Measurements from ENCODE around the gene SLC38A8. TPM values are rescaled to one million over a fixed set of nuclear protein-coding genes. Genes with fewer than 3 reads are reported as not detected.

Gene SLC38A8
- total RNA-seq, 1 donor from 2014 or later, result not detected

DNA sequence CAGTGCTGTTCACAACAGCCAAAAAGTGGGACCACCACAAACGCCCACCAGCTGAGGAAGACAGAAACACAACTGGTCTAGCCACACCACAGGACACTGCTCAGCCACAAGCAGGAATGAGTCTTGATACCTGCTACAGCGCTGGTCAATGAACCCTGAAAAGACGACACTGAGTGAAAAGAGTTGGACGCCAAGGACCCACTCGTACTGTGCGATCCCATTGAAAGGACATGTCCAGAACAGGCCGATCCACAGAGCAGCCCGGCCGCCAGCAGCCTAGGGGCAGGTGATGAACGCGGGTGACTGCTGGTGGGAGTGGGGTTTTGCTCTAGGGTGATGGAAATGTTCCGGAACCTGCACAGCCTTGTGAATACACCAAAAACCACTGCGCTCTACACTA, 10.6 kb upstream of the SLC38A8 start:
- peak; percentile 50 for DNase-seq (ENCODE audit: low spot score)
- intact Hi-C loops (cut with DNase I), result no loop called here

DNA sequence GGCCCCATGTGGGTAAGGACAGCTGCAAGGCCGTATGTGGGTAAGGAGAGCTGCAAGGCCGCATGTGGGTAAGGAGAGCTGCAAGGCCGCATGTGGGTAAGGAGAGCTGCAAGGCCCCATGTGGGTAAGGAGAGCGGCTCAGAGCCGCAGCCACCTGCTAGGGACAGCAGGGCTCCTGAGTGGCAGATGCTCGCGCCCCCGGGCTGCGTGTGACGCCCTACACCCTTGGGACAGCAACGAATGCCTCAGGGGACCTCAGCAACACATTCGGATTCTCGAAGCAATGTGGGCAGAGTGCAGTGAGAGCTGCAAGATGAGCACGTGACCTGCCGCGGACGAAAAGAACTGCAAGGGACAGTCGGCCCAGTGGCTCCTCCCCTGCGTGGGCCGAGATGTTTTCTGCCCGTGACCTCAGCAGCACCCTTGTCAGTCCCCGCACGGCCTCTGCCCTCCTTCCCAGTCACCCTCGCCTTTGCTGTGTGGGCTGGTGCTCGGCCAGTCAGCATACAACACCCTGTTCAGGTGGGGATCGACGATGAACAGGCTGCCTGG, 9.6 kb upstream of the SLC38A8 start:
- intact Hi-C loops (cut with DNase I), result no loop called here
- peak; percentile 78 for DNase-seq (ENCODE audit: low spot score)

DNA sequence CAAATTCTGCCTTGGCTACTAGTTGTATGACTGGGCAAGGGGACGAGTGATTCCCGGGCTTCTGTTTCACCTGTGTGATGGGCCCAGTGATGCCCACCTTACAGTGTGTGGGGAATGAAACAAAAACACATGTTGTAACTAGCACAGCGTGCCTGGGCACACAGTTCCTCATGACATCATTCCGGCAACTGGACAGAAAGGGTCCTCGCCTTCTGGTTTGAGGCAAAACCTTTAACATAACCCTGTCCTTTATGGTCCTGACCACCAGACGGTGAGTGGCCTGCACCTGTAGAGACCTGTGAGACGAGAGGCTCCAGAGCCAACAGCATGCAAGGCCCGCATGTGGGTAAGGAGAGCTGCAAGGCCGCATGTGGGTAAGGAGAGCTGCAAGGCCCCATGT, 7.7 kb upstream of the SLC38A8 start:
- intact Hi-C loops (cut with DNase I), result no loop called here
- DNase-seq (ENCODE audit: low spot score), result peak; percentile 43

DNA sequence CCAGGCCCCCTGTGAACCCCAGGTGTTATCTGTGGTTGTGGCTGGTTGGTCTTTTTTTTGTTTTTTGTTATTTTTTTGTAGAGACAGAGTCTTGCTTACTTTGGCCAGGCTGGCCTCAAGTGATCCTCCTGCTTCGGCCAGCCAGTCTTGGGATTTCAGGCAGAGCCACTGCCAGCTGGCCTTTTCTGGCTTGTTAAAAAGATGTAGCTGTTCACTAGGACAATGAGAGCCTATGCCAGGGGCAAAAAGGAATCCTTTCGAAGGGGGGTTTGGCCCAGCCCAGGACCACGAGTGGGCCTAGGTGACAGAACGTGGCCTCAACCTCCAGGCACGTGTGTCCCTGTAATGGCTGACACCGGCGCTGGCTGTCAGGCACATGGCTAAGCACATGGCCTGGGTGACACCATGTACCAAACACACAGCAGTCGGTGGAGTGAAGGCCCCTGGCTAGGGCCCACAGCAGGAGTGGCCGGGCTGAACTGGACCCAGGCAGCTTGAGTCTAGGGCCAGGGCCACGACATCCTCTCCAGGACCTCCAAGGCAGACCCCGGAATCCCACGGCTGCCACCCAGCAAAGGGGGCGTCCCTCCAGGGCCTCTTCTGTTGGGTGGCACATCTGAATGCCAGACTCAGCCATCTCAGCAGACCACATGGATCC, 6.9 kb upstream of the SLC38A8 start:
- DNase-seq (ENCODE audit: low spot score), result peak; percentile 54
- intact Hi-C loops (cut with DNase I), result no loop called here

DNA sequence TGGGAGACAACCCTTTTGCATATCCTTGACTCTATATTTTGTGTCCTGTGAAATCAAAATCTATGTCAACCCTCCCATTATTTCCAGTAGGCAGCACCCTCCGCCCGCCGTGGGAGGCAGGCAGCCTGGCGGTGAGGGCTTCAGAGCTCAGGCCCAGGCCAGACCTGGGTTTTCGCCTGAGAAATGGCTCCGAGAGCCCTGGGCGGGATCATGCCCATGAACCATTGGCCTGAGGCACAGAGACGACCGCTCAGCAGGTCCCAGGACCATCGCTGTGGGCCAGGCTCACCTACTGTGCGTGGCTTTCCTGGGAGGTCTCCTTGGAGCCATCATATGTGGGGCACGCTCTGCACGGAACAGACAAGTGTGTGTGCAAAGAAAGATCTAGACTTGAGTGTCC, 6.3 kb upstream of the SLC38A8 start:
- intact Hi-C loops (cut with DNase I), result no loop called here
- peak; percentile 53 for DNase-seq (ENCODE audit: low spot score)

DNA sequence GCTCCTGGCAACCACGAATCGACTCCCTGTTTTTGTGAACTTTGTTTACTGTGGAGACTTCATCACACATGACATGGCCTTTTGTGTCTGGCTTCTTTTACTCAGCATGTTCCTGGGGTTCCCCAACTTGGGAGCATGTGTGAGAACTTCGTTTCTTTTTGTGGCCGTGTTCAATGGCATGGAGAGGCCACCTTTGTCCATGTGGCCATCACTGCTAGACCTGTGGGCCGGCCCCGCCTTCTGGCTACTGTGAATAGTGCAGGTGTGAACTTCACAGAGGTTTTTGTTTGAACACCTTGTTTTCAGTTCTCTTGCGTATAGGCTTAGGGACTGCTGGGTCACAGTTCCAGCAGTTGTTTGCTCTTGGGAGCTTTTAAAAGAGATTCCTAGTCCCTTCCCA, 5.7 kb upstream of the SLC38A8 start:
- intact Hi-C loops (cut with DNase I), result no loop called here
- DNase-seq (ENCODE audit: low spot score), result no peak

DNA sequence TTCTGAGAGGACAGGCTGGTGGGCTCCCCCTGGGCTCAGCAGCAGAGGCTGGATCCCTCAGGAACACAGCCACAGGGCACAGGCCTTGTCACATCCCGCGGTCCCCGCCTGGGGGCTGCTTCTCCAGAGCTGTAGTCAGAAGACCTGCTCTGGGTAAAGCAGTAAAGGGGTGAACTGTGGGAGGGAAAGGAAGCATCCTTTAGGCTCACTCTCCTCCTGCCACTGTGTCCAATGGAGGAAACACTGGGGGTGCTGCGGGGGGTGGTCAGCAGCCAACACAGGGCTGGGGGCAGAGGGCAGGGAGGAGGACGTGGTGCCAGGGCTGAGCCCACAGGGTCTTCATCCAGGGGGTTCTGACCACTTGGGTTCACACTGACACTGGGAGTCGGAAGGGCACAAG, 5.0 kb upstream of the SLC38A8 start:
- no peak for DNase-seq (ENCODE audit: low spot score)
- intact Hi-C loops (cut with DNase I), result no loop called here

DNA sequence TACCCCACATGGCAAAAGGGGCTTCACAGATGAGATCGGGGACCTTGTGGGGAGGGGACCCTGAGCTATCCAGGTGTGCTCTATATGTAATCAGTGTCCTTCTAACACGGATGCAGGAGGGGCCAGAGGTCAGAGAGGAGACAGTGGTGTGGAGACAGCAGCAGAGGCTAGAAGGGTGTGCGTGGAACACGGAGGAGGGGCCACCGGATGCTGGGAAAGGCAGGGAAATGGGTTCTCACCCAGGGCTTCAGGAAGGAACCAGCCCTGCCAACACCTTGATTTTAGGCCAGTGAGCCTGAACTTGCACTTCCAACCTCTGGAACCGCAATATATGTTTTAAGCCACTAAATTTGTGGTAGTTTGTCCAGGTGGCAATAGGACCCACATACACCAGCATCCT, 4.6 kb upstream of the SLC38A8 start:
- DNase-seq (ENCODE audit: low spot score), result no peak
- intact Hi-C loops (cut with DNase I), result no loop called here

DNA sequence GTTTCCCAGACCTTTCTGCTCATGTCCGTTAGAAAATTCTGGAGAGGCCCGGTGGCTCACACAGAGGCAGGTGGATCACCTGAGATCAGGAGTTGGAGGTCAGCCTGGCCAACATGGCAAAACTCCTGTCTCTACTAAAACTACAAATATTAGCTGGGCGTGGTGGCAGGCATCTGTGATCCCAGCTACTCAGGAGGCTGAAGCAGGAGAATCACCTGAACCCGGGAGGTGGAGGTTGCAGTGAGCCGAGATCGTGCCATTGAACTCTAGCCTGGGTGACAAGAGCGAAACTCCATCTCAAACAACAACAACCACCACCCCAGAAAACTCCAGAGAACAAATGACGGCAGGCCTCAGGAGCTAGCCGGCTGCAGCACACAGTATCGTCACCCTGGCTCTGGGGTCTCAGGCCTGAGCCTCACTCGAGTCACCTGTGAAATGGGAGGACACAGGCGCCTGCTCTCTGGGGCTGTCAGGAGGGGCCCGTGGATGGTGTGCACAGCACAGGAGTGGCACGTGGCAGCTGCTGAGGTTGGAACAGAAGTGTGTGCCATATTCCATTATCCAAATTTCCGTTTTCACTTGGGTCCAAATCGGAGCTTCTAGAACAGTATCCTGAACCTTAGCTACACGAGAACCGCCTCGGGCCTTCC, 3.3 kb upstream of the SLC38A8 start:
- intact Hi-C loops (cut with DNase I), result no loop called here
- DNase-seq (ENCODE audit: low spot score), result no peak

DNA sequence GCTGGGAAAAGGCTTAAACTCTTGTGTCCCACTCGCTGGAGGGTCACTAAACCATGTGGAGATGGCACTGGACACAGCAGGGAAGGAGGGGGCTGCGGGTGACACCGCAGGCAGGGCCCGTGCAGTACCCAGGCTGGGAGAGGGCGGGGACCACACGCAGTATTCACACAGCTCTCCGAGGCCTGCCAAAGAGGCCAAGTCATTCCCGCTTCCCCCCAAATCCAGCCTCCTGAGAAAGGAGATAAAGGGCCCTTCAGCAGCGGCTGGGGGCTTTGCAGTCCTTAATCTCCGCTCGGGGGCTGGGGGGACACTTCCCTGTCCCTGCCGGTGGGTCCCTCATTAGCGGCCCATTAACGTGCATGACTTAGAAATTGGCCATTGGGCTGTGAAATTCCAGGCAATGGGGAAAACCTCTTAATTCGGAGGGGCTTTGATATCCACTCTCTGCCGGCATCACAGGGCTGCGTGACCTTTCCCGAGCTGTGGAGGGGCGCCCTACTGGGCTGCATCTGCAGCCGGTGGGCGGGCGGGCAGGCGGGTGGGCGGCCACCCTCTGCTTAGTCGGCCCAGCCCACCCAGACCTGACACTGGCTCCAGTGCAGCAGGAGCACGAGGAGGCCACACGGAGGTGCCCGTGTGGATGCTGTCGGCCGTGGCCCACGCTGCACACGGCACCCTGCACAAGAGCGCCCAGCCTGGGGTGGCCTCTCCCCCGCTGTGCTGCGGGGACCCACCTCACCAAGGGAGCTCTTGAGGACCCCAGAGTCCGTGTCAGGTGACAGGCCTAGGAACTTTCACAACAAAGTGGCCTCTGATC, 2.6 kb upstream of the SLC38A8 start:
- intact Hi-C loops (cut with DNase I), result no loop called here
- DNase-seq (ENCODE audit: low spot score), result no peak

DNA sequence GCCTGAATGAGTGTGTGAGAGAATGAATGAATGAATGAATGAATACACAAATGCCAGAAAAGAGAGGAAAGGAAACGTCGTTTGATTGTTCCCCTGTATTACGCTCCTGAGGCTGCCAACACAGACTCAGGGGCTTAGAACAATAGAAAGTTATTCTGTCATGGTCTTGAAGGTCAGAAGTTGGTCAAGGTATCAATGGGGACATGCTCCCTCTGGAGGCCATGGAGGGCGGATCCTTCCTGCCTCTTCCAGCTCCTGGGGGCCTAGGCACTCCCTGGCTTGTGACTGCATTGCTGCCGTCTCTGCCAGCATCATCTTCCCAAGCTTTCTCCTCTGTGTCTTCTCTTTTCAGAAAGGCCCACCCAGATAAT, 1.5 kb upstream of the SLC38A8 start:
- intact Hi-C loops (cut with DNase I), result no loop called here
- no peak for DNase-seq (ENCODE audit: low spot score)

DNA sequence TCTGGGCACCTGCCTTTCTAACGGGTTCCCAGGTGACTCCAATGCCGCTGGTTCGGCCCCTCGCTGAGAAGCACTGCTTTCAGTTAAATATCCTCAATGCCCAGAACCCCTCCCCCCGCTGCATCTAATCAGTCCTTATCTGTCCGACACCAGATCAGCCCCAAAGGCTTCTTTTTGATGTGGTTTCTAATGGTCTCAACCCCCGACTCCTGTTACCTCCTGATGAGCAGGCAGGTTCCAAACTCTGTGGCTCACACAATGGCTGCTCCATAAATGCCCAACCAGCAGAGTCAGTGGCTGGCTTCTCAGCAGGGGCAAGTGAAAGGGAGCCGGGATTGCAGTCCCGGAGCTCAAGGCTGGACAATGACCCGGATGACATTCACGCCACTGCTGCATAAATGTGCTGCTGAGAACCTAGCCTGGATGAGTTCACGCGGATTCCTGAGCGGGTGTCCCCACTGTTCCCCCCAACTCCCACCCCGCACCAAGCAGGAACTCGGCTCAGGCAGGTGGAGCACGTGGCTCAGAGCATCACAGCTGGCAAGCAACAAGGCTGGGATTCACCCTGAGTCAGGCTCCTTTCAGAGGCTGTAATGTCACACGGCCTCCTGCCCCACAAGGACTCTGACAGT, 1.0 kb upstream of the SLC38A8 start:
- intact Hi-C loops (cut with DNase I), result no loop called here
- no peak for DNase-seq (ENCODE audit: low spot score)

DNA sequence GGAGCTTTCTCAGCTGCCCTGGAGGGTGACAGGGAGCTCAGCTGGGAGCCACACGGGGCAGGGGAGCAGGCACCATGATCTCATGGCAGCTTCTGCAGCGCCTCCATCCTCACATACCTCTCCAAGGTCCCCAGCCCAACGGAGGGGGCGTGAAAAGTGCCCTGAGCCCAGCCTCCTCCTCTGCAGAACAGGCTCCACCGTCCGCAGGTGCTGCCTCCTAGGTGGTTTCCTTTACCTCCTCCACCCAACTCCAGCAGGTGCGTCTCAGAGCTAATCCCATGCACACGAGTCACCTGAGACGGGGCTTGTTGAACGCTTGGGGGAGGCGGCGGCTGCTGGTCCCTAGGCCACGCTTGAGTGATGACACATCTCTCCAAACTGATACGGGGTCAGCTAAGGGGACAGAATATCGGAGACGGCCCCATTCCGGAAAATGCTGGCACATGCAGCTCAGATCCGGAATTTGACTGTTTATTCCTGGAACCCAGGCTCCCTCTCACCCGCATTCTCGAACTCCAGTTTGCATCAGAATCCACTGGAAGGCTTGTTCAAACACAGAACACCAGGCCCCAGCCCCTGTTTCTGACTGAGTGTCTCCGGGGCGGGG, 387 bp upstream of the SLC38A8 start:
- intact Hi-C loops (cut with DNase I), result no loop called here
- no peak for DNase-seq (ENCODE audit: low spot score)

DNA sequence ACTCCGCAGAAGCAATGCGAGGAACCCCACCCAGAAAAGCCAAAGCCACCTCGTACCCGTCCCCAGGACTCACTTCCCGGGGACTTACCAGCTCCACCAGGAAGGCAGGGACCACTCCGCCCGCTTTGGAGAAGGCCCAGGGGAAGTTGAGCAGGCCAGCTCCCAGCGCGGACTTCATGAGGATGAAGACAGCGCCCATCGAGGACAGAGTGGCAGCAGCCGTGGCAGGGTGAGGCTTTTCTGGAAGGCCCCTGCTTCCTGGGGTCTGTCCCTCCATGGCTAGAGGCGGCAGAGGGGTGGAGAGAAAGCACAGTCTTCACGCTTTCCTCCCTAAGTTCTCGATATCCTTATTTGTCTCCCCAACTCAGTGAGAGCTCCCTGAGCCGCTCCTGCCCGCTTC, 714 bp downstream of the SLC38A8 start:
- no peak for DNase-seq (ENCODE audit: low spot score)
- intact Hi-C loops (cut with DNase I), result no loop called here

DNA sequence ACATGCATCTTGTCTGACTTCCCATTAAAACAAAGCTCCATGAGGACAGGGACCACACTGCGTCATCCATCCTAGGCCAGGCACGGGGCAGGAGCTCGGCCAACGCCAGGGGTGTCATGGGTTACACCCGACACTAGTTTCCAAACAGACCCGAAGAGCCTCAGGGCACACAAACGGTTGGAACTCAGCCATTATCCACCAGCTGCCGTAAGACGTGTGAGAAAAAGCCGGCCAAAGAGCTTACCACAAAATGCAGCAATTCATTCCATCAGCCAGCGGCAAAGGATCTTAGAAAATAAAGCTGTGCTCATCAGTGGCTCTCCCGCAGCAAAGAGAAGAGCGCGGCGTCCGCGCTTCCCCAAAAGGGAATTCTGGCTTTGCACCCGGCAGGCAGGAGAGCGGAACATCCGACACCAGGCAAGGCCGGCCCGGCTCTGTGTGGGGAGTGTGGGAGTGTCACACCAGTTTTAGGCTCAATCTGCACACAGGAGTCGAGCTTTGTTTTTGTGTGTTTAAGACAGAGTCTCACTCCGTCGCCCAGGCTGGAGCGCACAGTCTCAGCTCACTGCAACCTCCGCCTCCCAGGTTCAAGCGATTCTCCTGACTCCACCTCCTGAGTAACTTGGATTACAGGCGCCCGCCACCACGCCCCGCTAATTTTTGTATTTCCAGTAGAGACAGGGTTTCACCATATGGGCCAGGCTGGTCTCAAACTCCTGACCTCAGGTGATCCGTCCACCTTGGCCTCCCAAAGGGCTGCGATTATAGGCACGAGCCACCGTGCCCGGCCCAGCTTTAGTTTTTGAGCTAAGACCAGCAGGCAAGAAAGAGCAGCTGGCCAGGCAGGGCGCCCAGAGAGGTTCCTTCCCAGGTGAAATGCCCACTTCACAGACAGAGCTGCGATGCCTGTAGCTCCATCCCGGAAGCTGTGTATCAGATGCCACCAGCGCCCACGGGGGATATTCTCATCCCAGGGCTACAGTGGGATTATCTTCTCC, 1.5 kb downstream of the SLC38A8 start:
- intact Hi-C loops (cut with DNase I), result no loop called here
- no peak for DNase-seq (ENCODE audit: low spot score)

DNA sequence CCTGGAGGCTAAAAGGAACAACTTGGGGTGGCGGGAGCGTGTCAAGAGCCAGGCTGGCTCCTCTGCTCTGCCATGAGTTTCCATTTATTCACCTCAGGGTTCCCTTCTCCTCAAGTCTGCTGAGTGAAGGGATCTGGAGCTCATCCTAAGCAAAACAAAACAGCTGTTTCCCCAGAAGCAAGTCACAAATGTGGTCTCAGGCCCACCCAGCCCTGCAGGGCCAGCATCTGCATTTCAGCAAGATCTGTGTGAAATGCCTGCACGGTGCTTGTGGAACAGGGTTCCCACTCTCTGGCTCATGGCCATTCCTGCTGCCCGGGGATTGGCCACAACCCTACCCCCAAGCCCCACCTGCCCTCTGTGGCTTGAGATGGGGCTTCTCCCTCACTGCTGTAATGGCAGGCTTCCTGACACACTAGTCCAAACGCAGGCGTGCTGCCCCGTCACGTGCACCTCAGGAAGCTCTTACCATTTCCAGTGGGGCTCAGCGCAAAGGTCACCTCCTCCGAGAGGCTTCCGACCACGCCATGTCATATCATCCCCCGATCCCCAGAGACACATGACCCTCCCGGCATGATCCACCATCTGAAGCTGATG, 2.3 kb downstream of the SLC38A8 start:
- no peak for DNase-seq (ENCODE audit: low spot score)

DNA sequence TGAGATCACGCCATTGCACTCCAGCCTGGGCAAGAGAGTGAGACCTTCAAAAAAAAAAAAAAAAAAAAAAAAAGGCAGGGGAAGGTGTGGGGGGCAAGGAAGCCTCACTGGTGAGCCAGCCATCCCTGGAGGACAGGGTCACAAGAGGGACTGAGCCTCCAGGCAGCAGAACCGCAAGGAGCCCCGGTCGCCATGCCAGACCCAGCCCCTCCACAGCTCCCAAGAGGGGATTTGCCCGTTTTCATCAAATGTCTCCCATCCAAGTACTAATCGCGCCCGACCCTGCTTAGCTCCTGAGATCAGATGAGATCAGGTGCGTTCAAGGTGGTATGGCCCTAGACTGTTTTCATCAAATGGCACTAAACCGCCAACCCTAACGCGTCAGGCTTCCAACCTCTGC, 2.9 kb downstream of the SLC38A8 start:
- DNase-seq (ENCODE audit: low spot score), result no peak
- intact Hi-C loops (cut with DNase I), result no loop called here

More for the DNA sequence above, 2.3 kb downstream of the SLC38A8 start:
- intact Hi-C loops (cut with DNase I), result no loop called here

DNA sequence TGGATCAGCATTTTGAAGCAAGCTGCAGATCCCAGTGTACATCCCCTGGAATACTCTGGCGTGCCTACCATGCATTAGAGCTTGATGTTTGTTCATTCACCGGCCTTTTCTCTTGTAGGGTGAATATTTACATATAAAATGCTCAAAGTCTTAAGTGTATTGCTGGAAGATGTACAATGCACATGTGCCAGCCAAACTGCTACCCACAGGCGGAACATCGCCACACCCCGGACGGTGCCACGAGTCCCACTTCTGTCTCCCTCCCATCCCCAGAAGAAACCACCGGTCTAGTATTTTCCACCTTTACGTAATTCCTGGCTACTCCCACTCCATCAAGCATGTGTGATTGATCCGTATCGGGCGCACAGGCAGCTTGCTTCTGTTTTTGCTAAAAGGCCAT, 4.1 kb downstream of the SLC38A8 start:
- intact Hi-C loops (cut with DNase I), result no loop called here
- DNase-seq (ENCODE audit: low spot score), result no peak
